Aorta (tissue), 5 donors: ENCODE data around the gene CST7. TPM values are rescaled to one million over a fixed set of nuclear protein-coding genes. Genes with fewer than 3 reads are reported as not detected.
A peak's percentile ranks its signal among the peaks of the same experiment; 100 is the strongest.

Source experiments
- ATAC-seq: fragments of 200-7000 bp; cut with Tn5 transposase; one replicate; pipeline ENCODE4 v1.9.1; 2022; ENCODE audit warnings: moderate library complexity; ENCODE audit not compliant: low FRiP score
- DNase-seq, 2 donors: peaks; one replicate each; pipeline ENCODE4 v3.0.0-alpha.2; 2020
- H3K27ac ChIP-seq, 2 donors: one replicate each; pipeline ENCODE4 v1.5.1; 2013; ENCODE audit warnings: low read length in 2 of 2, mild to moderate bottlenecking in 2 of 2, moderate library complexity in 2 of 2, control low read depth in 1 of 2, inconsistent platforms in 1 of 2, low read depth in 1 of 2
- H3K27me3 ChIP-seq, 2 donors: one replicate each; pipeline ENCODE4 v1.6.1; 2013; ENCODE audit warnings: control low read depth in 1 of 2, low read length in 1 of 2, mild to moderate bottlenecking in 1 of 2, moderate library complexity in 1 of 2; ENCODE audit not compliant: insufficient read depth in 2 of 2, control insufficient read depth in 1 of 2
- H3K36me3 ChIP-seq, 2 donors: one replicate each; pipeline ENCODE4 v1.6.1; 2013; ENCODE audit warnings: control low read depth in 1 of 2, low read length in 1 of 2, mild to moderate bottlenecking in 1 of 2; ENCODE audit not compliant: insufficient read depth in 2 of 2, control insufficient read depth in 1 of 2
- H3K4me1 ChIP-seq, 2 donors: one replicate each; pipeline ENCODE4 v1.6.1; 2013; ENCODE audit warnings: low read length in 2 of 2, control low read depth in 1 of 2, mild to moderate bottlenecking in 1 of 2, moderate library complexity in 1 of 2; ENCODE audit not compliant: insufficient read depth in 2 of 2, control insufficient read depth in 1 of 2
- H3K4me3 ChIP-seq, 2 donors: one replicate each; pipeline ENCODE4 v1.5.1; 2013; ENCODE audit warnings: low read length in 2 of 2, control low read depth in 1 of 2, mild to moderate bottlenecking in 1 of 2
- H3K9me3 ChIP-seq: one replicate; pipeline ENCODE4 v1.6.1; 2013; ENCODE audit warnings: mild to moderate bottlenecking, low read length; ENCODE audit not compliant: control insufficient read depth
- WGBS, 2 donors: extraction: QIAGEN DNeasy Blood & Tissue Kit; methylation state at CpG; one replicate each; pipeline ENCODE4 v1.1.7; 2013; 5-methylcytosine and 5-hydroxymethylcytosine counted together
- intact Hi-C, 2 donors: fragments of 100-400 bp; cut with DNase I; formaldehyde crosslinking; loops; one replicate each; pipeline versions ENCODE4 v1.14.2 to v1.15.0; 2022
- long read RNA-seq, 2 donors: library from polyadenylated mRNA; unstranded; transcript quantifications; one replicate each; pipeline ENCODE4 v2.0.0, GENCODE V29; 2020 to 2021
- polyA plus RNA-seq, 2 donors: library from polyadenylated mRNA; stranded (reverse); fragments of 200-250 nt; gene quantifications; one replicate each; pipeline ENCODE4 v1.2.3, GENCODE V29; 2013
- total RNA-seq, 2 donors: library from RNA; stranded (reverse); fragmentation: NEBNext Ultra II Directional; extraction: Animal tissue kit (Norgen Biotek cat#: 25700); gene quantifications; one replicate each; pipeline ENCODE4 v1.2.1, GENCODE V29; 2021
- donor health status: healthy with polysubstance abuse.
- donor health status: Bipolar disorder and iron deficiency.
- donor health status: DM: no; HTN: no; CAD: no.
- donor health status: DM: no; HTN: no; CAD: no.
- donor health status: DM: yes; HTN: yes; CAD: no.

The CST7 gene, protein sequence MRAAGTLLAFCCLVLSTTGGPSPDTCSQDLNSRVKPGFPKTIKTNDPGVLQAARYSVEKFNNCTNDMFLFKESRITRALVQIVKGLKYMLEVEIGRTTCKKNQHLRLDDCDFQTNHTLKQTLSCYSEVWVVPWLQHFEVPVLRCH
- total RNA-seq = 1 to 10 TPM; 3.1 to 4.6 TPM
- polyA plus RNA-seq = 1 to 10 TPM; 1.0 to 3.9 TPM
- long read RNA-seq, donor 1, partial matches to known transcripts = 0 of 2 reads
- long read RNA-seq, donor 1, other reads (novel, unspliced or antisense) = 0 of 2 reads
- long read RNA-seq, donor 2, partial matches to known transcripts = 0 of 2 reads
- long read RNA-seq, donor 2, other reads (novel, unspliced or antisense) = 0 of 2 reads

DNA sequence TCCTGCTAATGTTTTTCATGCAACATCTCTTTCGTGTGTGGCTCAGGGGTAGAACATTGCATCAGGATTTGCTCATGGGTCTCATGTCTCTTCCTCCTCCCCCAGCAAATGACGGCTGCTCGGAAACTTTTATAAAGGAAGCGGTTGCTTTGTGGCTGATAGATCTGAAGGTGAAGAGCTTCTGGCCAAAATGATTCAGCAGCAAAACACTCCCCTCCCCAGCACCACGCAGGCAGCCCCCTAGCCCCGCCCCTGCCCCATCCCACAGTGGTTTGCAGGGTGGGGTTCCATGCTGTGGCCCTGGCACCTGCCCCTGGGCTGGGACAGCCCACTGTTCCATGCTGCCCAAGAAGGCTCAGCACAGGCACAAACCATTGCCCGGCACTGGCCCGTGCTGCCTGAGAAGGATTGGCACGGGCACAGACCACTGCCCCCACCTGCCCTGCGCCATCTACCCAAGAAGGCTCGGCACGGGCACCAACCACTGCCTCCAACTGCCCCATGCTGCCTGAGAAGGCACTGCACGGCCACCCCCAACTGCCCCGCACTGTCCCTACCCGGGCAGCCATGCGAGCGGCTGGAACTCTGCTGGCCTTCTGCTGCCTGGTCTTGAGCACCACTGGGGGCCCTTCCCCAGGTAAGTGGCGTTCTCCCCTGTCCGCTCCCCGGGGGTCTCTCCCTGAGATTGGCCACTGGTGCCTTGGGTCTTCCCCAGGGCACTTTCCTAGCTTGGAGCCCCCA lies at the start of gene CST7:
Gene CST7 (plus strand): TSS at position 331 of the 741 bp plus-strand sequence. CDS start 237 bp downstream, at position 568.
- ATAC-seq (peak; percentile 56), DNase-seq (no peak)
- no peak within 1 kb of the TSS for H3K27ac ChIP-seq
- H3K4me1 ChIP-seq = no peaks in the 10 kb centered on the region
- no peak within 1 kb of the TSS for H3K4me3 ChIP-seq
- no peaks in the 10 kb centered on the region for H3K9me3 ChIP-seq
- WGBS, 2 donors = 83 to 84% methylated on average over 20 of the region's 20 CpGs
- no peaks in the 10 kb centered on the region for H3K27me3 ChIP-seq
- H3K36me3 ChIP-seq = no peaks in the 10 kb centered on the region
- intact Hi-C loops = no loop called here

DNA sequence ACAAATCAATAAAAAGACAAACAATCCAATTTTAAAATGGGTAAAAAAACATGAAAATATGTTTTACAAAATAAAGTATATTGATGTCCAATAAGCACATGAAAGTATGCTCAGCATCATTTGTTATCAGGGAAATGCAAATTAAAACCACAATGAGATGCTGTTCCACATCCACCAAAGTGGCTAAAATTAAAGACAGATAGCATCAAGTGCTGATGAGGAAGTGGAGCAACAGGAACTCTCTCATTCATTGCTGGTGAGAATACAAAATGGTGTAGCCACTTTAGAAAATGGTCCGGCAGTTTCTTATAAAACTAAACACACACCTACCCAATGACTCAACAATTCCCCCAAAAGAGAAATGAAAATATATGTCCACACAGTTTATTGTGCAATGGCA lies 42.3 kb upstream of the CST7 start:
- H3K27ac ChIP-seq = no peak overlapping the region
- no peak overlapping the region for H3K4me3 ChIP-seq
- DNase-seq = no peak
- no peaks in the 10 kb centered on the region for H3K27me3 ChIP-seq
- 46 to 96% methylated on average over 1 of the region's 1 CpG for WGBS, 2 donors
- H3K9me3 ChIP-seq = peaks cover 1% of the 10 kb centered on the region
- ATAC-seq = no peak
- intact Hi-C loops = no loop called here
- H3K36me3 ChIP-seq = no peaks in the 10 kb centered on the region
- no peaks in the 10 kb centered on the region for H3K4me1 ChIP-seq

DNA sequence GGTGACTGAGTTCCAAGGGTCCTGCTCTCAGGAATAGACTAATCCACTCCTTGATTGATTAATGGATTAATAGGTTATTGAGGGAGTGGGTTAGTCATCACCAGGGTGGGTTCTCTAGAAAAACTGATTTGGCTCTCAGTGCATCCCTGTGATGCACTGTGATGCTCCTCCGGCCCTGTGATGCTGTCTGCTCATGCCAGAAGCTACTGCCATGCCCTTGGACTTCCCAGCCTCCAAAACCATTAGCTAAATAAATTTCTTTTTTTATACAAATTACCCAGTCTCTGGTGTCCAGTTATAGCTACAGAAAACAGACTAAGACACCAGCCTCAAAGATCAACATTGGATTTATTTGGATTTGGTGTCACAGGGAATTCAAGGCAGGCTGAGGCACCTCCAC lies 40.4 kb upstream of the CST7 start:
- H3K9me3 ChIP-seq = peaks cover 1% of the 10 kb centered on the region
- H3K4me3 ChIP-seq = no peak overlapping the region
- H3K4me1 ChIP-seq = no peaks in the 10 kb centered on the region
- intact Hi-C loops = no loop called here
- DNase-seq (no peak), ATAC-seq (no peak)
- no peak overlapping the region for H3K27ac ChIP-seq
- H3K27me3 ChIP-seq = no peaks in the 10 kb centered on the region
- H3K36me3 ChIP-seq = no peaks in the 10 kb centered on the region
- WGBS, 2 donors = 93 to 94% methylated on average over 1 of the region's 1 CpG

DNA sequence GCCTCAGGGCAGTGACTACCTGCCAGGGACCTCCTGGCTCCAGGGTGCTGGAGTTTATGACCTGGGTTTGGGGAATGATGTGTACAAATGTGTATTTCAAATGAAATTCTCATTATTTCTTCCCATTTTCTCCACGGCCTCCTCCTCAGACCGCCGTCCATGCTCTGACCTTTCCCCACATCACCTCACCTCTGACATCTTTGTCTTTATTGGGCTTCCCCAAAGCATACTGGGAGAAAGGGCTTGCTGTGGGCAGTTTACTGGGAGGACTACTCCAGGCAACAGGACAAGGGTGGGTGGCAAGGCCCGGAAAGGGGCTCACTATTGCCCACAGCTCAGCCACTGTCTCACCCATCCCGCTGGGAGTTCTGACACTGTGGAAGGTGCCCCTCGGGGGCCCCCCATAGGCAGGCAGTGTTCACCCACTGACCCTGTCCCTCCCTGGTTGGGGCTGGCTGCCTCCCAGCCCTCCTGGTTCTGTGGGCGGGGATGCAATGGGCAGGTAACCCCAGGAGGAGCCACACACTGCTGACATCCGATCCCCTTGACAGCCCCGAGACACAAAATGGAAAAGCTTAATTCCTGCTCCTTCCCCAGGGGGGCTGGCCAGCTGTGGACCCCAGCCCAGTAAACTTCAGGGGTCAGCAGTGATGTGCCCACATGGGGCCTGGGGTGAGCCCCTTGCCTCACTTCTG lies 39.8 kb upstream of the CST7 start:
- Histone ChIP-seq H3K27ac (no peak overlapping the region), H3K36me3 (no peaks in the 10 kb centered on the region), H3K27me3 (no peaks in the 10 kb centered on the region), H3K4me3 (no peak overlapping the region), H3K9me3 (peaks cover 1% of the 10 kb centered on the region), H3K4me1 (no peaks in the 10 kb centered on the region)
- intact Hi-C loops = no loop called here
- no peak for DNase-seq
- 86 to 89% methylated on average over 9 of the region's 9 CpGs for WGBS, 2 donors
- peak; percentile 7 for ATAC-seq

DNA sequence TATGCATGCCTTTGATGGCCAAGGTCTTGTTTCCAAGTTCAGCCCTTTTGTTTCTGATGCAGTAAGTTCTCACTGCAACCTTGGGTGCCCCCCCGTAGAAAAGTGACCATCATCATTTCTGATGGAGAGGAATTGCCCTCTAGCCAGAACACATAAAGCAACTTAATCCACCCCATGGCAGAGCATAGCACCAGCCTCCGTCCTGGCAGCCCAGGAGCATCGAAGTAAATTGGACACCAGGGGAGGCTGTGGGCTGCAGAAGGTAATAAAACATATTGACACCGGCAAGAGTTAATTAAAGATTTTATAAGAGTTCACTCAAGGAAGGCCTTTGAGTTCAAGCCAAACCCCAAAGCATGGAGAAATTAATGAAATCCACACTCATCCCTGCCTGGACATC lies 39.2 kb upstream of the CST7 start:
- Histone ChIP-seq H3K9me3 (peaks cover 1% of the 10 kb centered on the region), H3K27ac (no peak overlapping the region), H3K36me3 (no peaks in the 10 kb centered on the region), H3K4me3 (no peak overlapping the region), H3K27me3 (no peaks in the 10 kb centered on the region), H3K4me1 (no peaks in the 10 kb centered on the region)
- intact Hi-C loops = no loop called here
- DNase-seq (no peak), ATAC-seq (no peak)
- 77 to 85% methylated on average over 4 of the region's 4 CpGs for WGBS, 2 donors

DNA sequence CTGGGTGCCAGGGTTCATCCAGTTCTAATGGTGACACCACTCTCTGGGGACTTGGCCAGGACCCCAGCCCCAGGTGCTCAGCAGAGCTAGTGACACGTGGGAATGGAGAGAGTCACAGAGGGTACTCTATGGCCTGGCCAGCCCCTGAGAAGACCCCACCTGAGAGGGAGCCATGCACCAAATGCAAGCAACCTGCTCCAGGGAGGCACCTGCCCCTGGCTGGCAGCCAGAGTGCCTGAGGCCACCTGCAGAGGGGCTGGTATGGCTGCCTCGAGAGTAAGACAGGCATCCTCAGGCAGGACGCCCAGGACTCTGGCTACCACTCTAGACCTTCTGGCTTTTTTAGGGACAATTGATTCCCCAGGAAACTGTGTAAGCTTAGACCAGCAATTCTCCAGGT lies 38.6 kb upstream of the CST7 start:
- intact Hi-C loops = no loop called here
- no peaks in the 10 kb centered on the region for H3K27me3 ChIP-seq
- peaks cover 1% of the 10 kb centered on the region for H3K9me3 ChIP-seq
- 59 to 75% methylated on average over 3 of the region's 3 CpGs for WGBS, 2 donors
- H3K36me3 ChIP-seq = no peaks in the 10 kb centered on the region
- no peak overlapping the region for H3K4me3 ChIP-seq
- ATAC-seq (no peak), DNase-seq (no peak)
- no peak overlapping the region for H3K27ac ChIP-seq
- H3K4me1 ChIP-seq = no peaks in the 10 kb centered on the region

DNA sequence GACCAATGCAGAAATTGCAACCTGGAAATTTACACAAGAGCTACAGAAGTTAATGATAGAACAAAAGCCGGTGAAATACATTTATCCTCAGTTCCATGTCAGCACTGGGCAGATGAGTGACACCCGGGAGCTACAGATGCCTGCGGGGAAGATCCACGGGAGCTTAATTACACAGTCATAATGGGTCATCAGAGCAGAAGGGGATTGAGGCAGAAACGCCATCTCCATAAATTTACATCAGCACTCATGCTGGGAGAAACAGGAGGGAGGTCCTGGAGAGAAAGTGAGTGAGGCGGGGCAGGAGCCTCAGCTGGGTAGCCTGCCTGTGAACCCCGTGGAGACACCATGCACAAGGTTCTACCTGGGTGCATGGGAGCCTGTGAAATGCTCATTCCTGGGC lies 37.6 kb upstream of the CST7 start:
- DNase-seq (no peak), ATAC-seq (no peak)
- Histone ChIP-seq H3K4me3 (no peak overlapping the region), H3K9me3 (peaks cover 1% of the 10 kb centered on the region), H3K27me3 (no peaks in the 10 kb centered on the region), H3K36me3 (no peaks in the 10 kb centered on the region), H3K27ac (no peak overlapping the region), H3K4me1 (no peaks in the 10 kb centered on the region)
- 50 to 59% methylated on average over 7 of the region's 7 CpGs for WGBS, 2 donors
- intact Hi-C loops = no loop called here

DNA sequence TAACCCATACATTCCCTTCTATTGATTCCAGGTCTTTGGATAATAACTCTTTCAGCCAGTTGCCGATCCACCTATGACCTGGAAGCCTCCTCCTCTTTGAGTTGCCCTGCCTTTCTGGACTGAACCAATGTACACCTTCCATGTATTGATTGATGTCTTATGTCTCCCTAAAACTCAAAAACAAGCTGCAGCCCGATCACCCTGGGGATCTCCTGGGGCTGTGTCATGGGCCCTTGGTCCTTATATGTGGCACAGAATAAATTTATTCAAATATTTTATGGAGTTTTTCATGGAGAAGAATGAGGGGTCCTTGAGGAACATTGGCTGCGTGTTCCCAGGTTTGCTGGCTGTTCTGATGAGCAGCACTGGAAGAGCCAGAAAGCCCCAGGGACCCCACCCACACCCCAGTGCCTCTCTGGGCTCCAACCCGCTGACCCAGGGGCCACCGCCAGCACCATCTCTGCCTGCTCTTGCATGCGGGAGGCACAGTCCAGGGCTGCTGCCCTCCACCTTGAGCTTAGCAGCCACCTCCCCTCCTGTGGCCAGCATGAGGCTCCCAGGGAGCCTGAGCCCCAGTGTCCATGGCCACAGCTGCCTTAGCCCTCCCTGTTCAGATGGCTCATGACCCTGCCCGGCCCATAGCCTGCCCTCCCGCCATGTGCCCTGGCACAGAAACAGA lies 36.5 kb upstream of the CST7 start:
- Histone ChIP-seq H3K36me3 (no peaks in the 10 kb centered on the region), H3K27me3 (no peaks in the 10 kb centered on the region), H3K9me3 (no peaks in the 10 kb centered on the region), H3K27ac (no peak overlapping the region), H3K4me1 (no peaks in the 10 kb centered on the region), H3K4me3 (no peak overlapping the region)
- intact Hi-C loops = no loop called here
- no peak for DNase-seq
- 89 to 93% methylated on average over 8 of the region's 8 CpGs for WGBS, 2 donors
- no peak for ATAC-seq
